GM12878 (cell line): ENCODE data around the gene NEO1. TPM values are rescaled to one million over a fixed set of nuclear protein-coding genes. Genes with fewer than 3 reads are reported as not detected.

Source experiments
- ATAC-seq: fragments of 200-7000 bp; cut with Tn5 transposase; 3 replicates; pipeline ENCODE4 v1.9.1; 2020; ENCODE audit warnings: mild to moderate bottlenecking, moderate library complexity
- BruUV-seq: library from RNA; stranded (reverse); fragments of 400-500 nt; replicated peaks from 2 replicates; lab custom pipeline; 2021; lab: Mats Ljungman, UMichigan
- CTCF ChIA-PET: fragments of 300-600 bp; sonication (Branson Sonifier 250); formaldehyde crosslinking; extraction: SDS; loops from one replicate; lab custom pipeline; 2021; ENCODE audit warnings: inconsistent platforms; lab: Yijun Ruan, JAX
- POLR2A ChIA-PET: fragments of 350-600 bp; formaldehyde crosslinking; extraction: SDS; loops from one replicate; lab custom pipeline; 2021; ENCODE audit warnings: inconsistent platforms; lab: Charles Lee
- RAD21 ChIA-PET: fragments of 300-600 bp; sonication (Branson Sonifier 250); formaldehyde crosslinking; loops from one replicate; lab custom pipeline; 2023; ENCODE audit warnings: antibody characterized with exemption; ENCODE audit not compliant: unreplicated experiment; lab: Charles Lee
- SMC1A ChIA-PET: fragments of 300-600 bp; sonication (Branson Sonifier 250); formaldehyde crosslinking; loops from one replicate; lab custom pipeline; 2023; ENCODE audit not compliant: unreplicated experiment, uncharacterized antibody; lab: Charles Lee
- DNase-seq: peaks from one replicate; pipeline ENCODE4 v3.0.0-alpha.2; 2011; ENCODE audit warnings: low read depth, low spot score
- FAIRE-seq: peaks from 3 replicates; lab custom pipeline; 2011; peaks lifted over from hg19 to GRCh38; lab: Jason Lieb, UNC
- H2AFZ ChIP-seq: 2 replicates; pipeline ENCODE4 v1.6.0; 2011; ENCODE audit warnings: low read depth, low read length, control low read depth; ENCODE audit not compliant: control insufficient read depth
- H3K27ac ChIP-seq: 2 replicates; pipeline ENCODE4 v1.5.1; 2011; ENCODE audit warnings: control low read depth; ENCODE audit not compliant: control insufficient read depth, insufficient read depth
- H3K27me3 ChIP-seq, 2 experiments: replicated peaks in 1 of 2; 2 replicates each; pipeline versions ENCODE4 v1.6.0 to v1.6.1; 2011; ENCODE audit warnings: low read length in 1 of 2; ENCODE audit not compliant: control insufficient read depth in 2 of 2, insufficient read depth in 2 of 2
- H3K36me3 ChIP-seq, 2 experiments: 2 replicates each; pipeline ENCODE4 v1.5.1; 2011; ENCODE audit warnings: low read length in 1 of 2; ENCODE audit not compliant: control insufficient read depth in 2 of 2, insufficient read depth in 2 of 2
- H3K4me1 ChIP-seq: 2 replicates; pipeline ENCODE4 v1.6.1; 2011; ENCODE audit warnings: mild to moderate bottlenecking, low read length, moderate library complexity, mixed read lengths; ENCODE audit not compliant: control insufficient read depth, insufficient read depth
- H3K4me2 ChIP-seq: 2 replicates; pipeline ENCODE4 v1.6.0; 2011; ENCODE audit warnings: control low read depth; ENCODE audit not compliant: control insufficient read depth, insufficient read depth
- H3K4me3 ChIP-seq: fragments of 200-600 bp; sonication (generic); 2 replicates; pipeline ENCODE4 v1.5.1; 2016
- H3K79me2 ChIP-seq: 2 replicates; pipeline ENCODE4 v1.6.0; 2011; ENCODE audit warnings: low read length; ENCODE audit not compliant: control insufficient read depth, insufficient read depth
- H3K9ac ChIP-seq: 2 replicates; pipeline ENCODE4 v1.8.0; 2011; ENCODE audit warnings: low read length, control low read depth, mixed read lengths; ENCODE audit not compliant: control insufficient read depth, insufficient read depth
- H3K9me3 ChIP-seq: replicated peaks from 3 replicates; pipeline ENCODE4 v1.5.1; 2011; ENCODE audit warnings: mild to moderate bottlenecking, low read length; ENCODE audit not compliant: control insufficient read depth, insufficient read depth
- H4K20me1 ChIP-seq: 2 replicates; pipeline ENCODE4 v1.6.0; 2011; ENCODE audit not compliant: control insufficient read depth, insufficient read depth
- CTCF ChIP-seq, 3 experiments: IDR thresholded peaks in 2 of 3; conservative IDR thresholded peaks in 1 of 3; 2 replicates each; pipeline ENCODE4 v1.5.1; 2011; ENCODE audit warnings: low read depth in 3 of 3, low read length in 3 of 3, mild to moderate bottlenecking in 3 of 3, control low read depth in 2 of 3, moderate library complexity in 2 of 3, inconsistent platforms in 1 of 3, mixed read lengths in 1 of 3; ENCODE audit not compliant: control insufficient read depth in 2 of 3, insufficient read depth in 1 of 3; ENCODE audit errors: extremely low read depth in 1 of 3
- NR2C1 ChIP-seq: fragments of 450-650 bp; IDR thresholded peaks from 2 replicates; pipeline ENCODE4 v1.6.1; 2017; ENCODE audit warnings: antibody characterized with exemption, mild to moderate bottlenecking, moderate library complexity
- RAD21 ChIP-seq: IDR thresholded peaks from 2 replicates; pipeline ENCODE4 v1.6.1; 2011; ENCODE audit warnings: mild to moderate bottlenecking, low read depth, low read length, moderate library complexity; ENCODE audit not compliant: insufficient read depth
- WGBS: methylation state at CpG from one replicate; pipeline ENCODE4 v1.1.6; 2016; ENCODE audit warnings: low lambda C conversion rate; ENCODE audit not compliant: insufficient replicate concordance, insufficient coverage; ENCODE audit errors: missing lambda C conversion rate; 5-methylcytosine and 5-hydroxymethylcytosine counted together
- in situ Hi-C: fragments of 300-500 bp; cut with MboI; formaldehyde crosslinking; loops from 9 replicates; pipeline ENCODE4 v1.14.3; 2018; ENCODE audit warnings: mixed read lengths
- intact Hi-C: fragments of 100-400 bp; cut with micrococcal nuclease; formaldehyde crosslinking; loops from one replicate; pipeline ENCODE4 v1.14.2; 2022; ENCODE audit not compliant: unreplicated experiment
- polyA plus RNA-seq, 11 experiments: library from polyadenylated mRNA; depleted of rRNA in 4 of 11; unstranded in 6 of 11; stranded (reverse) in 5 of 11; fragments of >200 nt; fragmentation: Nextera tagmentation in 4 of 11; fragmentation: Illumina TruSeq in 1 of 11; extraction: Ambion mirVana in 4 of 11; extraction: Trizol in 1 of 11; gene quantifications; 1 replicate in 1 of 11; 2 replicates in 10 of 11; pipeline versions ENCODE4 v1.2.1 to v1.2.3, GENCODE V29; 2011 to 2016; ENCODE audit warnings: inconsistent platforms in 2 of 11, missing spikeins in 2 of 11, low read depth in 1 of 11
- total RNA-seq, 4 experiments: library from RNA; depleted of rRNA in 3 of 4; stranded (reverse); fragments of >200 nt in 3 of 4; fragmentation: Illumina TruSeq in 1 of 4; extraction: Trizol in 1 of 4; gene quantifications; 2 replicates each; pipeline versions ENCODE4 v1.2.1 to v1.2.3, GENCODE V29; 2013 to 2021

The NEO1 gene
- total and polyA plus RNA-seq, 10 of the 15 experiments (the other 5 are each of a cell fraction or from before 2014, with no cell fraction given) = 0.03 to 2.0 (median 0.32) TPM

GRCh38 chr15:73239564-73240215, 187.4 kb downstream of the NEO1 start:
- whole genome bisulfite sequencing = 45% methylated on average over 10 of the region's 10 CpGs
- Histone ChIP-seq H3K4me3 (no peak overlapping the region), H3K79me2 (no peaks in the 10 kb centered on the region), H3K4me1 (no peaks in the 10 kb centered on the region), H3K27ac (no peak overlapping the region), H3K4me2 (no peak overlapping the region), H3K27me3 (no peaks in the 10 kb centered on the region; a peak in 1 of 4 replicates), H3K9me3 (no peaks in the 10 kb centered on the region), H2AFZ (no peak overlapping the region), H3K9ac (no peak overlapping the region), H4K20me1 (no peaks in the 10 kb centered on the region), H3K36me3 (no peaks in the 10 kb centered on the region)
- POLR2A ChIA-PET = no interaction called here
- intact Hi-C loops (loop anchor here (2.0 to 10.0 kb wide), 4 partner anchors 112 to 517 kb away; partner anchors contain the start of gene ADPGK), in situ Hi-C loops (no loop called here)
- ATAC-seq (0 out of 3 replicates have a peak, but pooled peaks have one; percentile 30), DNase-seq (no peak), FAIRE-seq (no peak)
- RAD21 ChIA-PET = interaction anchor here (5.3 kb wide), 1 partner anchor 35 kb away, joined by 29 read pairs; no protein-coding TSS in a partner anchor
- SMC1A ChIA-PET = interaction anchor here (0.6 to 4.7 kb wide), 6 partner anchors 35 to 518 kb away, joined by 3 to 27 read pairs (median 4); no protein-coding TSS in a partner anchor
- no TSS peak for BruUV-seq
- CTCF ChIA-PET = interaction anchor here (0.6 to 6.7 kb wide), 12 partner anchors 10 to 518 kb away, joined by 3 to 78 read pairs (median 10); no protein-coding TSS in a partner anchor
- TF ChIP-seq RAD21 (0 out of 2 replicates have a peak, but pooled peaks have one; percentile 18), CTCF (IDR thresholded peaks at IDR 0.05 in 2 of 3, conservative IDR thresholded peaks at IDR 0.05 in 1 of 3; ENCODE audit: control insufficient read depth in 2 of 3, extremely low read depth in 1 of 3, insufficient read depth in 1 of 3, low read depth in 3 of 3, low read length in 3 of 3) (peak in 2 of 3 experiments; percentile 19 to 36; a peak in 3 of 6 replicates), NR2C1 (no peak)
